SK-N-SH (cell line): ENCODE data around the gene EMC7. TPM values are rescaled to one million over a fixed set of nuclear protein-coding genes. Genes with fewer than 3 reads are reported as not detected.

Source experiments
- CTCF ChIA-PET: fragments of 300-600, 350-600 bp; formaldehyde crosslinking; extraction: SDS; loops from one replicate; lab custom pipeline; 2021; lab: Yijun Ruan, JAX
- POLR2A ChIA-PET: fragments of 350-600 bp; sonication (Branson Sonifier 250); formaldehyde crosslinking; extraction: SDS; loops from one replicate; lab custom pipeline; 2020; ENCODE audit warnings: antibody characterized with exemption, inconsistent platforms; lab: Yijun Ruan, JAX
- DNase-seq: peaks from one replicate; pipeline ENCODE4 v3.0.0; 2012
- H2AFZ ChIP-seq: fragments of 200-600 bp; sonication (generic); 2 replicates; pipeline ENCODE4 v1.8.1; 2016; ENCODE audit warnings: antibody characterized with exemption, mild to moderate bottlenecking, low read depth
- H3F3A ChIP-seq: fragments of 200-600 bp; sonication (generic); replicated peaks from 2 replicates; pipeline ENCODE3; 2016; ENCODE audit warnings: antibody characterized with exemption, mild to moderate bottlenecking; ENCODE audit not compliant: insufficient read depth
- H3K27ac ChIP-seq, 2 experiments: fragments of 200-500 bp in 1 of 2; fragments of 200-600 bp in 1 of 2; sonication (Bioruptor generic) in 1 of 2; sonication (generic), shearing (Covaris generic) in 1 of 2; 2 replicates each; pipeline versions ENCODE4 v1.5.1 to v1.6.1; 2014 to 2016; ENCODE audit warnings: low read depth in 2 of 2, inconsistent platforms in 1 of 2, low read length in 1 of 2, mild to moderate bottlenecking in 1 of 2, mixed read lengths in 1 of 2
- H3K27me3 ChIP-seq: fragments of 200-600 bp; sonication (generic), shearing (Covaris generic); 2 replicates; pipeline ENCODE4 v1.6.1; 2016; ENCODE audit warnings: mixed run types; ENCODE audit not compliant: insufficient read depth
- H3K36me3 ChIP-seq, 2 experiments: fragments of 200-500 bp in 1 of 2; fragments of 200-600 bp in 1 of 2; sonication (Bioruptor generic) in 1 of 2; sonication (generic) in 1 of 2; replicated peaks in 1 of 2; 2 replicates each; pipeline versions ENCODE3 to v1.5.1; 2014 to 2016; ENCODE audit warnings: low read length in 1 of 2, mild to moderate bottlenecking in 1 of 2; ENCODE audit not compliant: insufficient read depth in 2 of 2, control insufficient read depth in 1 of 2
- H3K4me1 ChIP-seq, 2 experiments: fragments of 200-500 bp in 1 of 2; fragments of 200-600 bp in 1 of 2; sonication (Bioruptor generic) in 1 of 2; sonication (generic), shearing (Covaris generic) in 1 of 2; 2 replicates each; pipeline versions ENCODE4 v1.5.1 to v1.6.1; 2014 to 2016; ENCODE audit warnings: low read depth in 1 of 2, low read length in 1 of 2, mixed run types in 1 of 2; ENCODE audit not compliant: insufficient read depth in 2 of 2, control insufficient read depth in 1 of 2
- H3K4me2 ChIP-seq: fragments of 200-600 bp; sonication (generic), shearing (Covaris generic); 2 replicates; pipeline ENCODE4 v1.6.1; 2017; ENCODE audit warnings: mixed run types
- H3K4me3 ChIP-seq, 2 experiments: fragments of 200-500 bp in 1 of 2; fragments of 200-600 bp in 1 of 2; sonication (Bioruptor generic) in 1 of 2; sonication (generic), shearing (Covaris generic) in 1 of 2; 2 replicates each; pipeline versions ENCODE4 v1.5.1 to v1.8.1; 2014 to 2016; ENCODE audit warnings: low read depth in 2 of 2, inconsistent platforms in 1 of 2, low read length in 1 of 2, mild to moderate bottlenecking in 1 of 2, mixed read lengths in 1 of 2, moderate library complexity in 1 of 2
- H3K79me2 ChIP-seq: fragments of 200-600 bp; sonication (generic); 2 replicates; pipeline ENCODE4 v1.8.1; 2017; ENCODE audit warnings: mild to moderate bottlenecking; ENCODE audit not compliant: insufficient read depth
- H3K9ac ChIP-seq: fragments of 200-600 bp; sonication (generic); 2 replicates; pipeline ENCODE4 v1.6.1; 2017; ENCODE audit warnings: mixed run types
- H3K9me2 ChIP-seq: fragments of 200-600 bp; sonication (generic); 2 replicates; pipeline ENCODE4 v1.6.1; 2017; ENCODE audit warnings: mixed run types
- H3K9me3 ChIP-seq: fragments of 200-600 bp; sonication (generic); 2 replicates; pipeline ENCODE4 v1.6.1; 2017; ENCODE audit warnings: mixed run types, mild to moderate bottlenecking, moderate library complexity
- H4K20me1 ChIP-seq: fragments of 200-600 bp; sonication (generic); 2 replicates; pipeline ENCODE4 v1.6.1; 2017; ENCODE audit warnings: mild to moderate bottlenecking, mixed run types; ENCODE audit not compliant: insufficient read depth
- CTCF ChIP-seq: fragments of 200-600 bp; sonication (generic); IDR thresholded peaks from 2 replicates; pipeline ENCODE4 v1.6.1; 2017; ENCODE audit warnings: antibody characterized with exemption, mild to moderate bottlenecking, moderate library complexity
- ELF1 ChIP-seq: IDR thresholded peaks from 2 replicates; pipeline ENCODE4 v1.4.0; 2012
- EP300 ChIP-seq, 2 experiments: IDR thresholded peaks; 2 replicates each; pipeline versions ENCODE4 v1.4.0 to v1.6.1; 2012; ENCODE audit warnings: borderline replicate concordance in 1 of 2, low read depth in 1 of 2, low read length in 1 of 2
- FOSL2 ChIP-seq: IDR thresholded peaks from 2 replicates; pipeline ENCODE4 v1.4.0; 2012; ENCODE audit warnings: low read depth, mild to moderate bottlenecking, moderate library complexity, borderline replicate concordance
- FOXJ3 ChIP-seq: sonication (generic); formaldehyde crosslinking; IDR thresholded peaks from 2 replicates; pipeline ENCODE4 v1.5.1; 2020; ENCODE audit warnings: mild to moderate bottlenecking, missing genetic modification reagents
- MAX ChIP-seq: IDR thresholded peaks from 2 replicates; pipeline ENCODE4 v1.4.0; 2012; ENCODE audit warnings: low read depth
- REST ChIP-seq: IDR thresholded peaks from 2 replicates; pipeline ENCODE4 v1.6.1; 2012; ENCODE audit warnings: mild to moderate bottlenecking, low read depth, low read length, moderate library complexity
- TCF12 ChIP-seq: IDR thresholded peaks from 2 replicates; pipeline ENCODE4 v1.4.0; 2012
- TEAD4 ChIP-seq: IDR thresholded peaks from 2 replicates; pipeline ENCODE4 v1.4.0; 2012; ENCODE audit warnings: mild to moderate bottlenecking, borderline replicate concordance; ENCODE audit not compliant: insufficient read depth
- USF1 ChIP-seq: IDR thresholded peaks from 2 replicates; pipeline ENCODE4 v1.4.0; 2012; ENCODE audit warnings: low read depth, borderline replicate concordance
- USF2 ChIP-seq: fragments of 150-350 bp; IDR thresholded peaks from 2 replicates; pipeline ENCODE4 v1.6.1; 2017; ENCODE audit warnings: antibody characterized with exemption, low read length, low read depth, borderline replicate concordance
- YY1 ChIP-seq: IDR thresholded peaks from 2 replicates; pipeline ENCODE4 v1.4.0; 2012; ENCODE audit warnings: low read depth, mild to moderate bottlenecking
- WGBS: methylation state at CpG from one replicate; pipeline ENCODE4 v1.1.6; 2017; ENCODE audit warnings: low lambda C conversion rate; 5-methylcytosine and 5-hydroxymethylcytosine counted together
- polyA plus RNA-seq, 3 experiments: library from polyadenylated mRNA; depleted of rRNA; stranded (reverse); fragments of >200 nt; gene quantifications; 2 replicates each; pipeline ENCODE4 v1.2.3, GENCODE V29; 2012

Gene EMC7
- polyA plus RNA-seq, 1 of the 3 experiments (the other 2 are of a cell fraction) = 92.3 TPM

- H3K4me3 ChIP-seq = no peak overlapping the region
- H2AFZ ChIP-seq = no peak overlapping the region
- DNase-seq = no peak
- POLR2A ChIA-PET = no interaction called here
- H3K36me3 ChIP-seq = no peaks in the 10 kb centered on the region
- H3K27ac ChIP-seq = no peak overlapping the region
- no peaks in the 10 kb centered on the region for H3K79me2 ChIP-seq
- H3K9me2 ChIP-seq = no peaks in the 10 kb centered on the region
- no peaks in the 10 kb centered on the region for H3K27me3 ChIP-seq
- peaks cover 4% of the 10 kb centered on the region for H3F3A ChIP-seq
- WGBS = 80% methylated on average over 4 of the region's 4 CpGs
- TF ChIP-seq TCF12 = no peak
- TF ChIP-seq YY1 = no peak
- no peak for TF ChIP-seq CTCF
- no peak for TF ChIP-seq FOSL2
- no peak for TF ChIP-seq ELF1
- no peak for TF ChIP-seq MAX
- TF ChIP-seq FOXJ3 = no peak
- no peak for TF ChIP-seq USF1
- TF ChIP-seq TEAD4 = no peak
- TF ChIP-seq EP300 (IDR thresholded peaks at IDR 0.05; ENCODE audit: borderline replicate concordance in 1 of 2, low read depth in 1 of 2, low read length in 1 of 2) = no peak
- TF ChIP-seq REST = no peak
- no peak for TF ChIP-seq USF2
- no peaks in the 10 kb centered on the region for H3K4me1 ChIP-seq
- no peaks in the 10 kb centered on the region for H3K9me3 ChIP-seq
- no peaks in the 10 kb centered on the region for H4K20me1 ChIP-seq
- H3K9ac ChIP-seq = no peak overlapping the region
- CTCF ChIA-PET = interaction anchor here (3.4 kb wide), 1 partner anchor 15 kb away, joined by 21 read pairs; no protein-coding TSS in a partner anchor
- no peak overlapping the region for H3K4me2 ChIP-seq
Observed at GRCh38 chr15:34124651-34125050, 23.0 kb upstream of the EMC7 start.
